NCI-H82 treated with DMSO at 0.1 percent for 48 hours (cell line): ENCODE results near the gene CALN1.
"Not testable (repeated sequence)": the region's sequence is repeated elsewhere in the genome, so short reads cannot be mapped to it uniquely, and the experiment has no call there.

ENCODE experiments used
- DNase-seq: peaks from one replicate; lab custom pipeline; 2025; ENCODE audit not compliant: unreplicated experiment; lab: John Stamatoyannopoulos, UW

The CALN1 gene

DNA sequence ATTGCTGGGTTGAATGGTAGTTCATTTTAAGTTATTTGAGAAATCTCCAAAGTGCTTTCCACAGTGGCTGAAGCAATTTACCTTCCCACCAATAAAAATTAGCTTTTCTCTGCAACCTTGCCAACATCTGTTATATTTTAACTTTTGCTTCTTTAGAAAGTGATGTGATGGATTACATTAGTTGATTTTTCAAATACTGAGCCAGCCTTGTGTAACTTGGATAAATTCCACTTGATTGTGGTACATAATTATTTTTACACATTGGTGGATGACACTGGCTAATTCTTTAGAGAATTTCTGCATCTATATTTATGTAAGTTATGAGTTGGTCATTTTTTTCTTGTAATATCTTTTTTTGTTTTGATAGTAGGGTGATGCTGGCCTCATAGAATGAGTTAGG, 646.1 kb downstream of the CALN1 start:
- no peak for DNase-seq

- no peak for DNase-seq
Observed at GRCh38 chr7:71761336-71761735, 650.8 kb downstream of the CALN1 start.

- DNase-seq = no peak
Observed at GRCh38 chr7:71754828-71755227, 657.3 kb downstream of the CALN1 start.

DNA sequence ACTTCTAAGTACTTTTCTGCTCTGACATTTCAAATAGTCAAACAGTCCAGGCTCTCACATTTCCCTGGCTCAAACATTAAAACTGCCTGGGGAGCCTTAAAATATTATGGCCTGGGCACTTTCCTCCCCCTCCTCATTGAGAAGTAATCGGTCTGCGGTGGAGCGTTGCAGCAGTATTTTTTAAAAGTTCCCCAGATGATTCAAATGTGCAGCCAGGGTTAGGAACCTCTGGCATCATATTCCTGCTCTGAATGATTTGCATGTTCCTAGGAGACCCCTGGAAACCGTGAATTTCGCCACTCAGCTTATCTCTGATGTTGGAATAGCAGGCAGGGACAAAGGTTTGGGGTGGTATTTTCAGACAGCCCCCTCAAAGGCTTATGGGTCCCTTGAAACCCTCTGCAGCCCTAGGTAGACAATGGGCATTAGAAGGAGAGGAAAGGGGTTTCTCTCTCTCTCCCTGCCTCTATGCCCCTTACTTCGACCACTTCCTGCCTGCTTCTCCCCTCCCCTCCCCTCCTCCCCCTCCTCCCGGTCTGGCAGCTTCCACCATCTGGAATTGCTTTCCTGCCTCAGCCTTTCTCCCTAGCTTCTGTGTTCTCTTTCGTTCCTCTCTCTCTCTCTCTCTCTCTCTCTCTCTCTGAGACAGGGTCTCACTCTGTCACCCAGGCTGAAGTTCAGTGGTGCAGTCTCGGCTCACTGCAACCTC, 658.0 kb downstream of the CALN1 start:
- peak; percentile 1 for DNase-seq

DNA sequence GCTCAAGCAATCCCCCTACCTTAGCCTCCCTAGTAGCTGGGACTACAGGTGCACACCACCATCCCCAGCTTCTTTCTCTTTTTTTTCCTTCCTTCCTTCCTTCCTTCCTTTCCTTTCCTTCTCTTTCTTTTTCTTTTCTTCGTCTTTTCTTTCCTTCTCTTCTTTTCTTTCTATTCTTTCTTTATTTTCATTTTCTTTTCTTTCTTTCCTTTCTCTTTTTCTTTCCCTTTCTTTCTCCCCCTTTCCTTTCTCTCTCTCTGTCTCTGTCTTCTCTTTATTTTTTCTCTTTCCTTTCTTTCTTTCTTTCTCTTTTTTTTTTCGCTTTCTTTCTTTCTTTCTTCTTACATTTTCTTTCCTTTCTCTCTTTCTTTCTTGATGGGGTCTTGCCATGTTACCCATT, 658.9 kb downstream of the CALN1 start:
- DNase-seq = no peak

DNA sequence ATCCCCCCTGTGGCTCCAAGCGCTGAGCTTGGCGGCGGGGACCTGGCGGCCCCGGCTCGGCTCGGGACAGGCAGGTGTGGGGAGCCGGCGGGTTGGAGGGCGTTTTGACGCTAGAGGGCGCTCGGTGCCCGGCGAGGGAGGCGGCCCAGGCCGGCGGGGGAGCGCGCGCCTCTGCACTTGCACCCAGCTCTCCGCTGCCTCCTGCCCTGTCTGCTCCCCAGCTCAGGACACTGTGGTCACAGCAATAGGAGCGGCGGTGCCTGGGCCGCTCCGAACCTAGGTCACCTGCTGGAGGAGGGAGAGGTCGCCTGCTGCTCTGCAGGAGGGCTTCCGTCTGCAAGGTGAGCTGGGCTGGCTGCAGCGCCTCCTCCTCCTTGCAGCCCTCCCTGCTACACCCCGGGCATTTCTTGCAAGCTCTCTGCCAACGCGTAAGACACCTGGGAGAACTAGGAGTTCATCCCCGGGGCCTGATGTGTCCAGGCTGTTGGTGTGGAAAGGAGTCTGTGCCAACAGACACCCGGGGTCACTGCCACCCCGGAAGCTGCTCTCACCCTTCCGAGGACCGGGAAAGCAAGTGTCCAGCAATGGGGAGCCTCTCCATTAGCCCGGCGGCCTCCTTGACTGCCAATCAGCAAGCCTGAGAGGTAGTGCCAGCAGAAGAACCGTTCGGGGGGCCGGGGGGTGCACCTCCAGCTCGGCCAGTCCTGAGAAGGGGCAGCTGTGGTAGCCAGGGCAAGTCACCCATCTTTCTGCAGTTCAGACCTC, 659.8 kb downstream of the CALN1 start:
- DNase-seq = peak; percentile 6

- no peak for DNase-seq
Observed at GRCh38 chr7:71750290-71750689, 661.8 kb downstream of the CALN1 start.

DNA sequence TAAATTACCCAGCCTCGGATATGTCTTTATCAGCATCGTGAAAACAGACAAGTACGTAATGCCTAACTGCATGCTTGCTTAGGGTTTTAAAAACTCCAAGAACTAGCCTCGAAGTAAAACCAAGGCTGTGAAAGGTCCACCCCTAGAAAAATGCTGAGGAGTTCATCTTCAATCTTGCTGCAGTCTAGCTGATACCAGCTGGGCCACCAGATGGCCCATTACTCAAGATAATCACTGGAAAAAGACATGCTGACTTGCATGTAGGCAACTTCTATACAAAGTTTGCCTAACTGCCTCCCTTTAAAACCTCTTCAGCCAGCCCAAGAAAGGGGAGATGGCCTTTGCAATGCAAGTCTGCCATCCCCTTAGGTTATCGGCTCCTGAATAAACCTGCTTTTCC, 666.1 kb downstream of the CALN1 start:
- peak; percentile 6 for DNase-seq

- DNase-seq = no peak
Observed at GRCh38 chr7:71740174-71740560, 672.0 kb downstream of the CALN1 start.

- DNase-seq = no peak
Observed at GRCh38 chr7:71739520-71740173, 672.5 kb downstream of the CALN1 start.

DNA sequence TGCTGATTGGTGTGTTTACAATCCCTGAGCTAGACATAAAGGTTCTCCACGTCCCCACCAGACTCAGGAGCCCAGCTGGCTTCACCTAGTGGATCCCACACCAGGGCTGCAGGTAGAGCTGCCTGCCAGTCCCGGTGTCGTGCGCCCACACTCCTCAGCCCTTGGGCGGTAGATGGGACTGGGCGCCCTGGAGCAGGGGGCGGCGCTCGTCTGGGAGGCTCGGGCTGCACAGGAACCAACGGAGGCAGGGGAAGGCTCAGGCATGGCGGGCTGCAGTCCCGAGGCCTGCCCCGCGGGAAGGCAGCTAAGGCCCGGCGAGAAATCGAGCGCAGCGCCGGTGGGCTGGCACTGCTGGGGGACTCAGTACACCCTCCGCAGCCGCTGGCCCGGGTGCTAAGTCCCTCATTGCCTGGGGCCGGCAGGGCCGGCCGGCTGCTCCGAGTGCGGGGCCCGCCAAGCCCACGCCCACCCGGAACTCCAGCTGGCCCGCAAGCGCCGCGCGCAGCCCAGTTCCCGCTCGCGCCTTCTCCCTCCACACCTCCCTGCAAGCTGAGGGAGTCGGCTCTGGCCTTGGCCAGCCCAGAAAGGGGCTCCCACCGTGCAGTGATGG, 674.1 kb downstream of the CALN1 start:
- DNase-seq = not testable (repeated sequence)

DNA sequence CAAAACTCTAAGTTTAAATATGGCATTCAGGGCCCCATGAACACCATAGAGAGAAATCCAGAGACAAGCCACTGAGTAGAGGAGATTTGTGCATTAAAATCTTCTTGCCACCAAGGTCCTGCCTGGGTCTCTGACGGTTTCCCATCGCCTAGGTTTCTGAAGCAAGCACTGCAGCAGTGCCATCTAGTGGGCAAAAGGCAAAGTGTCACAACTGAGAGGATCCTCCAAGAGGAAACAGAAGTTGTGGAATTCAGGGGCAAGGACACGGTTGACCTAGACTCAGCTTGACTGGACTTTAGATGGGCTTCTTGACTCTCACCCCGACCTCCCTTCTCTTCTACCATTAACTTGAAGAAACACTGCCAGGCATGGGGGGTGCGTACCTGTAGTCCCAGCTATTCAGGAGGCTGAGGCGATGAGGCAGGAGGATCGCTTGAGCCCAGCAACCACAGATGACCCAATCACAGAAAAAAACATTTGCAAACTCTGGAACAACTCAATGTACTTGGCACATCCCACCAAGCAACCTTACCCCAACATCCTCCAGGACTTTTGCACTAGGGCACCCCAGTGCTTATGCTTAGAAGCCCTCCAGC, 676.1 kb downstream of the CALN1 start:
- DNase-seq = no peak

DNA sequence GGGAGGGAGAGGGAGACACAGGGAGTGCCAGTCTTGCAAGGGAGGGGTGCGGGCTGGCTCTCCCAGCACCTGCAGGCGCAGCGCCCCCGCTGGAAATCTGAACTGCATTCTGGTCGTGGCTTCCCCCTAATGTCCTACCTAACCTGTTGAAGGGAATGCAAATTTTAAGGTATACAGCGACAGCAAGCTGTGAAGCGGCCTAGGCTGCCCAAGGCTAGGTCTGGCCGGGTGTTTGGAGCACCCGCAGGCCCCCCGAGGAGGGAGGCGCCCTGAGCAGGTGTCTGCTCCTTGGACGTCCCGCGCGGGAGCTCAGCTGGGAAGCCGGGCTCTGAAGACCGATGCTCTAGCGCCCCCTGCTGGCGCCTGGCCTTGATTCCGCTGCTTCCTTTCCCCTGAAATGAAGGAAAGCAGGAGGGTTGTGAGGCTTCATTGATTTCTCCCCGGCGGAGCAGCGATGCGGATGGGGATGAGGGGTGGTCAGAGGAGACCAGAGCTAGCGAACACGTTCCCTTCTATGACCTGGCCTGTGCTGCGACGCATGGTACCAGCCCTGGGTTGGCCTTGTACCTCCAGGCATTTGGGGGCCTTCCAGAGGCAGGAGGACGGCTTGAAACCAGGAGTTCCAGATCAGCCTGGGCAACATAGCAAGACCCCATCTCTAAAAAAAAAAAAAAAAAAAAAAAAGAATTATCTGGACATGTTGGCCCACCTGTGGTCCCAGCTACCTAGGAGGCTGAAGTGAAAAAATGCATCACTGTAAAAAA, 678.8 kb downstream of the CALN1 start:
- DNase-seq = peak; percentile 55

DNA sequence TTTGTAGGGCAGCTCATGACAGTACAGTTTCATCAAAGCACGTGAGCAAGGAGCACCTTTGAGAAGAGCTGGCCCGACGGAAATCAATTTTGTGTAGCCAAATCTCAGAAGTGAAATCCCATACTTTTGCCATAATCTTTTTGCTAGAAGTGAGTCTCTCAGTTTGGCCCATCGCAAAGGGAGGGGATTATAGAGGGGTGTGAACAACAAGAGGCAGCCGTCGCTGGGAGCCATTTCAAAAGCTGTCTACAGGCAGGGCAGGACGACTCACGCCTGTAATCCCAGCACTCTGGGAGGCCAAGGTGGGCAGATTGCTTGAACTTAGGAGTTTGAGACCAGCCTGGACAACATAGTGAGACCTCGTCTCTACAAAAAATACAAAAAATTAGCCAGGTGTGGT, 680.4 kb downstream of the CALN1 start:
- no peak for DNase-seq
